NCI-H2081 (cell line): Measurements from ENCODE around the gene RABIF.
"Not testable (repeated sequence)": the region's sequence is repeated elsewhere in the genome, so short reads cannot be mapped to it uniquely, and the experiment has no call there.

Source experiments
- DNase-seq, 2 experiments: peaks; one replicate each; lab custom pipeline; 2025; lab: John Stamatoyannopoulos, UW

Gene RABIF

DNA sequence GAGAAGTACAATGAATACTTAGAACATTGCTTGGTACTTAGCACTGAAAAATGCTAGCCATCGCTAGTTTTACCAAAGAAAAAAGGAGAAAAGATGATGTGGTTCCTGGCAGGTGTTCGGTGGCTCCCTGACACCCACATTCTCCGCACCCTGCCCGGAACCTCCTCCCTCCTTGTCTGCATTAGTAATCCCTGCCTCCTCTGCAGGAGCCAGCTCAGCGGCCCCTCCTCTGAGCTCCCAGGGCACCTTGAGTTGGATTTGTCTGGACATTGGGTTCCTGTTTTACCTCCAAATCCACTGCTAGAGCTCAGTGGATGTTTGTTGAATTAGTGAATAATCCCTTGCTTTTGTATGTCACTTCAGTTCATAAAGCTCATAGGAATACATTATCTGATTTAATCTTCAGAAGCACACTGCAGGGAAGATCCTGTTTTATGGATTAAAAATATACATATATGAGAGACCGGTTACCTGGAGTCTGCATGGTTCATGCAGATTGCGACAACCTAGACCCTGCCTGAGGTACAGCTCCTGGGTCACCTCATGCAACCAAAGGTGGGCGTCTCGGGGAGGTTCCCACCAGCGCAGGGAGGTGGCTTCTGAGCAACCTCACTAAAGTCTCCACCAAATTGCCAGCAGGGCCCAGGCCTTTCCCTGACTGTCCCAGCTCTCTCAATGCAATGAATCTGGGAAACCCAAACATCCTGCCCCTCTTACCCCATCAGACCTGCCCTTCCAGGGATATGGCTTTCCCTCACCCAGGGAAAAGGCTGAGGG lies 54.0 kb downstream of the RABIF start:
- no peak for DNase-seq

DNA sequence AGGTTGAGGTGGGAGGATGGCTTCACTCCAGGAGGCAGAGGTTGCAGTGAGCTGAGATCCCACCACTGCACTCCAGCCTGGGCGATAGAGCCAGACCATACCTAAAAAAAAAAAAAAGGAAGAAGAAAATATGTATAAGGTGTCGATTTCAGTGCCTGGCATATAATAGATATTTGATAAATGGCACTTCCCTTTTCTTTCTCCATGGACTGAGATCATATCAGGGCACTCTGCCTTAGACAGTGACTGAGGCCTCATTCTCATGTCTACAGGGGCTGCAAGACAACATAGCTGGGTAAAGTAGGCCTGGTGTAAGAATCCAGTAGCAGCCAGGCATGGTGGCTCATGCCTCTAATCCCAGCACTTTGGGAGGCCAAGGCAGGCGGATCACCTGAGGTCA lies 57.0 kb downstream of the RABIF start:
- no peak for DNase-seq

- not testable (repeated sequence) for DNase-seq
These were observed 59.7 kb downstream of the RABIF start for GRCh38 chr1:202829223-202829622.
